Measurements from ENCODE around the gene KCNQ5. TPM values are rescaled to one million over a fixed set of nuclear protein-coding genes. Genes with fewer than 3 reads are reported as not detected.

The KCNQ5 gene
- total RNA-seq, 1 donor from 2014 or later: 0.11 TPM

DNA sequence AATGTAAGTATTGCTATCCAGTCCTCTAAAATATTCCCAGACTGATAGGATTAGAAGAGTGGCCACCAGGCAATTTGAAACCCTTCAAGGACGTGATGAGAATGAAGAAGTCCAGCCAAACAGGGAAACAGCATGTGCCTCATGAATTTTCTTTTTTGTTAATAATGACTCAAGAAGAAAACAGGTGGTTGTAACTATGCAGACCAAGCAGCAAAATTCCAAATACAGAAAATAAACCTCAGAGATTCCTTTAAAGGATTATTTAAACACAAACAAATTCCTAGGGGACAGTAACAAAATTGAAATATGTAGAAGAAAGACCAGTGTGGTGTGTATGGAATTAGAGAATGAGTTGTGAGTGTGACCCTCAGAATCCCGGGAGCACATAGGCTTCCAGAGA lies 239.2 kb downstream of the KCNQ5 start:
- H3K27me3 ChIP-seq (ENCODE audit: low read depth): no peaks in the 10 kb centered on the region
- no peak overlapping the region for H3K27ac ChIP-seq (replicated peaks)
- DNase-seq: no peak
- TF ChIP-seq, protein P1, sequence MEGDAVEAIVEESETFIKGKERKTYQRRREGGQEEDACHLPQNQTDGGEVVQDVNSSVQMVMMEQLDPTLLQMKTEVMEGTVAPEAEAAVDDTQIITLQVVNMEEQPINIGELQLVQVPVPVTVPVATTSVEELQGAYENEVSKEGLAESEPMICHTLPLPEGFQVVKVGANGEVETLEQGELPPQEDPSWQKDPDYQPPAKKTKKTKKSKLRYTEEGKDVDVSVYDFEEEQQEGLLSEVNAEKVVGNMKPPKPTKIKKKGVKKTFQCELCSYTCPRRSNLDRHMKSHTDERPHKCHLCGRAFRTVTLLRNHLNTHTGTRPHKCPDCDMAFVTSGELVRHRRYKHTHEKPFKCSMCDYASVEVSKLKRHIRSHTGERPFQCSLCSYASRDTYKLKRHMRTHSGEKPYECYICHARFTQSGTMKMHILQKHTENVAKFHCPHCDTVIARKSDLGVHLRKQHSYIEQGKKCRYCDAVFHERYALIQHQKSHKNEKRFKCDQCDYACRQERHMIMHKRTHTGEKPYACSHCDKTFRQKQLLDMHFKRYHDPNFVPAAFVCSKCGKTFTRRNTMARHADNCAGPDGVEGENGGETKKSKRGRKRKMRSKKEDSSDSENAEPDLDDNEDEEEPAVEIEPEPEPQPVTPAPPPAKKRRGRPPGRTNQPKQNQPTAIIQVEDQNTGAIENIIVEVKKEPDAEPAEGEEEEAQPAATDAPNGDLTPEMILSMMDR (IDR thresholded peaks at IDR 0.05; ENCODE audit: borderline replicate concordance): no peak
- no peaks in the 10 kb centered on the region for H3K36me3 ChIP-seq
- no peak overlapping the region for H3K4me3 ChIP-seq
- no peaks in the 10 kb centered on the region for H3K4me1 ChIP-seq
- no peaks in the 10 kb centered on the region for H3K9me3 ChIP-seq (replicated peaks)
- intact Hi-C loops (cut with micrococcal nuclease): no loop called here

DNA sequence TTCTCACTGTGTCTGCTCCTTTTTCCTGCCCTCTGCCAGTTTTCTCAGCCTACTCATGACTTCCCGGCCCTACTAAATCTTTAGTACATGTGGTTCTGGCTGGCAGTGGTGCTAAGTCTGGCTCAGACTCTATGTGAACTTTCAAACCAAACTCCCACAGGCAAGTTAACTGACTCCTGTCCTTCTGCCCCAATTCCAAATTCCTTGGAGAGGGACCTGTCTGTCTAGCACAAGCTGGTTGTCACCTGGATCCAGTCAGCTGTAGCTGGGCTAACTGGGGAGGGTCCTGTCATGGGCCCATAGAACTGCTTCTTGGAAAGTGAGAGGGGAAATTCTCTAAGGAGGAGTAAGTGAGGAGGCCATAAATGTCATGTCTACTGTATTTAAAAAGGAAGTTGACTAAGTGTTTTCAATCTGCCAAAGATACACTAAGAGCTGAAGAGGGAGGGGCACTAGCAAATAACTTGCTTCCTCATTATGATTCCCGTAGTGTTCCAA lies 240.1 kb downstream of the KCNQ5 start:
- no peak for DNase-seq
- intact Hi-C loops (cut with micrococcal nuclease): no loop called here
- TF ChIP-seq, protein P1 (IDR thresholded peaks at IDR 0.05; ENCODE audit: borderline replicate concordance): no peak
- Histone ChIP-seq H3K4me3 (no peak overlapping the region), H3K9me3 (replicated peaks) (no peaks in the 10 kb centered on the region), H3K27me3 (ENCODE audit: low read depth) (no peaks in the 10 kb centered on the region), H3K36me3 (no peaks in the 10 kb centered on the region), H3K27ac (replicated peaks) (no peak overlapping the region), H3K4me1 (no peaks in the 10 kb centered on the region)

DNA sequence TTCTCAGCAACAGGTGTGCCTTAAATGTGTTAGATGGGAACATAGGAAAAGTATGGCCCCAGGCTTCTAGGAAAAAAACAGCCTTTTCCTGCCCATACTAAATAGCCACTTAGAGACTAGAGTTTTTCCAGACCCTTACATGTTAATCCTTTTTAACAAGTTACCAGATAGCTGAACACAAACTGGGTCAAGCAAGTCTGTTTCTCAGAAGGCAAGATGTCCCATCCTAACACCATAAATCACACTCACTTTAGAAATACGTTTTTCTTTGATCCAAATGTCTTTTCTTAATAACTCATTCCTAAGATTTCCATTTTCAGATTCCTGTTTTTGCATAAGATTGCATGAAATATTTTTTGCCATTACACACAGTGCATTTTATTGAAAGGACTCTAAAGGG lies 241.3 kb downstream of the KCNQ5 start:
- intact Hi-C loops (cut with micrococcal nuclease): no loop called here
- no peaks in the 10 kb centered on the region for H3K9me3 ChIP-seq (replicated peaks)
- H3K27ac ChIP-seq (replicated peaks): no peak overlapping the region
- TF ChIP-seq, protein P1 (IDR thresholded peaks at IDR 0.05; ENCODE audit: borderline replicate concordance): no peak
- H3K27me3 ChIP-seq (ENCODE audit: low read depth): no peaks in the 10 kb centered on the region
- no peak for DNase-seq
- H3K4me1 ChIP-seq: no peaks in the 10 kb centered on the region
- H3K36me3 ChIP-seq: no peaks in the 10 kb centered on the region
- H3K4me3 ChIP-seq: no peak overlapping the region

DNA sequence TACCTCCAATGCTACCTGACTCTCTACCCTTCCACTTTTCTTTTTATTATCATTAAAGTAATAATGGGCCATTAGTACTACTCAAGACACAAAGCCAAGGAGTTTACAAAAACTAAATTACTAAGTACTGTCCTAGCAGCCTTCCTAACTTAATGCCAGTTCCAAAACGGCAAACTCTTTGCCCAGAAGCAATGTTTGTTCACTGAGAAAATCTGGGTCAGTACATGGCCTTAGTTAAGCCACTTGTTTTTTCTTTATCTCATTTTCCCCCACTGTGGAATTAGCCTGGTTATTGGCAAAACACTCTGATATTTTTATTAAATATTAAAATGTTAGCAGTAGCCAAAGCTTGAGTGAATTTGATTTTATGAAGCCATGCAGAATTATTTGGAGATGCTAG lies 242.4 kb downstream of the KCNQ5 start:
- intact Hi-C loops (cut with micrococcal nuclease): no loop called here
- TF ChIP-seq, protein P1 (IDR thresholded peaks at IDR 0.05; ENCODE audit: borderline replicate concordance): no peak
- H3K4me1 ChIP-seq: no peaks in the 10 kb centered on the region

DNA sequence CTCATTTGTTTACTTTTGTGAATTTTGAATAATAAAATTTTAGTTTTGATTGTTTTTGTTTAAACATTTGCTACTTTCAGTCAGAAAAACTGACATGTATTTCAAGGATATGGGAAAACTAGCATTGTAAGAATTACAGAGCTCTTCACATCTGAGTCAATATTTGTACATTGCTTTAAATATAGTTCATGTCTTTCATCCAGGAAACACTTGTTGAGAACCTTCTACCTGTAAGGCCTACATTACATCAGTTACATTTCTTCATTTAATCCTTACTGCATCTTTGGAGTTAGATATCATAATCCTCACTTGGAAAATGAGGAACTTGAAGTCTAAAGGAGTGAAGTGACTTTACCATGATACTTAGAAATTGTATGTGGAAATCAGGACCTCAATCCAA lies 242.9 kb downstream of the KCNQ5 start:
- DNase-seq: no peak
- no peaks in the 10 kb centered on the region for H3K27me3 ChIP-seq (ENCODE audit: low read depth)
- H3K27ac ChIP-seq (replicated peaks): no peak overlapping the region
- no peaks in the 10 kb centered on the region for H3K36me3 ChIP-seq
- no peaks in the 10 kb centered on the region for H3K4me1 ChIP-seq
- no peaks in the 10 kb centered on the region for H3K9me3 ChIP-seq (replicated peaks)
- H3K4me3 ChIP-seq: no peak overlapping the region
- TF ChIP-seq, protein P1 (IDR thresholded peaks at IDR 0.05; ENCODE audit: borderline replicate concordance): no peak
- intact Hi-C loops (cut with micrococcal nuclease): no loop called here

More for the DNA sequence above, 242.4 kb downstream of the KCNQ5 start:
- no peak overlapping the region for H3K27ac ChIP-seq (replicated peaks)
- no peaks in the 10 kb centered on the region for H3K27me3 ChIP-seq (ENCODE audit: low read depth)
- H3K36me3 ChIP-seq: no peaks in the 10 kb centered on the region
- DNase-seq: no peak
- H3K4me3 ChIP-seq: no peak overlapping the region
- no peaks in the 10 kb centered on the region for H3K9me3 ChIP-seq (replicated peaks)
